RCC 7860 (cell line): ENCODE measurements around the gene BTBD9.
"Not testable (repeated sequence)": the region's sequence is repeated elsewhere in the genome, so short reads cannot be mapped to it uniquely, and the experiment has no call there.

Experiments used
- DNase-seq: peaks from one replicate; pipeline ENCODE4 v3.0.0-alpha.2; 2015; ENCODE audit warnings: low spot score
- FAIRE-seq: peaks from 2 replicates; lab custom pipeline; 2012; peaks lifted over from hg19 to GRCh38; lab: Jason Lieb, UNC

The BTBD9 gene

GRCh38 chr6:38650207-38650752, 10.6 kb upstream of the BTBD9 start:
- DNase-seq (no peak), FAIRE-seq (no peak)

- DNase-seq (no peak), FAIRE-seq (no peak)
These were observed 10.0 kb upstream of the BTBD9 start for GRCh38 chr6:38649744-38650143.

- DNase-seq: no peak
- no peak for FAIRE-seq
These were observed 8.9 kb upstream of the BTBD9 start for GRCh38 chr6:38648629-38649028.

- DNase-seq (no peak), FAIRE-seq (no peak)
These were observed 6.6 kb upstream of the BTBD9 start for GRCh38 chr6:38646166-38646878.

GRCh38 chr6:38644951-38645350, 5.2 kb upstream of the BTBD9 start:
- DNase-seq (no peak), FAIRE-seq (no peak)

- DNase-seq (no peak), FAIRE-seq (no peak)
These were observed 634 bp upstream of the BTBD9 start for GRCh38 chr6:38640216-38640909.

GRCh38 chr6:38638941-38639497, 710 bp downstream of the BTBD9 start:
- no peak for FAIRE-seq
- DNase-seq: peak; percentile 6

- no peak for FAIRE-seq
- DNase-seq: no peak
These were observed 2.0 kb downstream of the BTBD9 start for GRCh38 chr6:38637756-38638155.

- FAIRE-seq (no peak), DNase-seq (no peak)
These were observed 3.7 kb downstream of the BTBD9 start for GRCh38 chr6:38636027-38636426.

- FAIRE-seq: no peak
- DNase-seq: no peak
These were observed 5.2 kb downstream of the BTBD9 start for GRCh38 chr6:38634518-38634917.

- FAIRE-seq (no peak), DNase-seq (no peak)
These were observed 7.2 kb downstream of the BTBD9 start for GRCh38 chr6:38632490-38632889.

- DNase-seq (no peak), FAIRE-seq (no peak)
These were observed 8.4 kb downstream of the BTBD9 start for GRCh38 chr6:38631186-38631783.

GRCh38 chr6:38625217-38625616, 14.5 kb downstream of the BTBD9 start:
- FAIRE-seq: no peak
- no peak for DNase-seq

GRCh38 chr6:38619342-38619741, 20.4 kb downstream of the BTBD9 start:
- DNase-seq, FAIRE-seq: not testable (repeated sequence)

- DNase-seq, FAIRE-seq: not testable (repeated sequence)
These were observed 21.4 kb downstream of the BTBD9 start for GRCh38 chr6:38618301-38618700.

- FAIRE-seq: no peak
These were observed 21.9 kb downstream of the BTBD9 start for GRCh38 chr6:38617856-38618255.

GRCh38 chr6:38612143-38612965, 27.4 kb downstream of the BTBD9 start:
- DNase-seq (no peak), FAIRE-seq (no peak)

More at GRCh38 chr6:38617856-38618255, 21.9 kb downstream of the BTBD9 start:
- DNase-seq: no peak

- DNase-seq (no peak), FAIRE-seq (no peak)
These were observed 29.6 kb downstream of the BTBD9 start for GRCh38 chr6:38610050-38610625.

- FAIRE-seq: no peak
These were observed 35.0 kb downstream of the BTBD9 start for GRCh38 chr6:38604700-38605099.

GRCh38 chr6:38603966-38604365, 35.8 kb downstream of the BTBD9 start:
- DNase-seq: no peak
- FAIRE-seq: no peak

More at GRCh38 chr6:38604700-38605099, 35.0 kb downstream of the BTBD9 start:
- no peak for DNase-seq
